Measurements from ENCODE around the gene THSD7A. TPM values are rescaled to one million over a fixed set of nuclear protein-coding genes. Genes with fewer than 3 reads are reported as not detected.

The THSD7A gene
- total and polyA plus RNA-seq, 10 of the 15 experiments (the other 5 are each of a cell fraction or from before 2014, with no cell fraction given) = 0.03 to 0.09 (median 0.03) TPM; not detected in 7

DNA sequence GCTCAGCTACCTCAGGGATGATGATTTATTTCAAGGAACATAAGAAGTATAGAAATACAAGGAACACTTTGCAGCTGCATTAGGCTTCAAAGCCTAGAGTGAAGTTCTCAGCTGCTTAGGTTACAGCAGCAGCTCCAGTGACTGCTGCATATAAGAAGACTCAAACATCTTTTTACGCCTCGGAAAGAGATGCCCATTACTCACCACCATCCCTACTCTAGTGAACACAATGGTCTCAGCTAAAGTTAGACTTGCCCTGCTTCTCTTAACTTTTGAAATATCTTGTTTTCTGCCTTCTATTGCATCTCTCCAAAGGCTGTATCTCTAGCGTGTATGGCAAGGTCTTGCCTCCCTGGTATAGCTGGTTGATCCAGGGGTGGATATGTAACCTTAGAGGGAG is 502.4 kb downstream of the THSD7A start:
- Histone ChIP-seq H3K79me2 (ENCODE audit: control insufficient read depth, insufficient read depth, low read length) (no peaks in the 10 kb centered on the region), H3K27ac (ENCODE audit: control insufficient read depth, insufficient read depth) (no peak overlapping the region), H4K20me1 (ENCODE audit: control insufficient read depth, insufficient read depth) (no peaks in the 10 kb centered on the region), H3K4me2 (ENCODE audit: control insufficient read depth, insufficient read depth) (no peak overlapping the region), H3K9me3 (replicated peaks; ENCODE audit: control insufficient read depth, insufficient read depth, low read length) (no peaks in the 10 kb centered on the region; the same call in 2 of the 3 replicates), H2AFZ (ENCODE audit: control insufficient read depth, low read depth, low read length) (no peak overlapping the region), H3K4me1 (ENCODE audit: control insufficient read depth, insufficient read depth, low read length) (peaks cover 9% of the 10 kb centered on the region), H3K4me3 (no peak overlapping the region), H3K27me3 (replicated peaks in 1 of 2; ENCODE audit: control insufficient read depth in 2 of 2, insufficient read depth in 2 of 2, low read length in 1 of 2) (no peaks in the 10 kb centered on the region), H3K36me3 (ENCODE audit: control insufficient read depth in 2 of 2, insufficient read depth in 2 of 2, low read length in 1 of 2) (no peaks in the 10 kb centered on the region), H3K9ac (ENCODE audit: control insufficient read depth, insufficient read depth, low read length) (no peak overlapping the region)
- DNase-seq (ENCODE audit: low read depth, low spot score) (no peak), FAIRE-seq (no peak), ATAC-seq (no peak)
- WGBS (ENCODE audit: insufficient coverage, insufficient replicate concordance, low lambda C conversion rate, missing lambda C conversion rate) = 70% methylated on average over 3 of the region's 3 CpGs
- TF ChIP-seq, protein P1, sequence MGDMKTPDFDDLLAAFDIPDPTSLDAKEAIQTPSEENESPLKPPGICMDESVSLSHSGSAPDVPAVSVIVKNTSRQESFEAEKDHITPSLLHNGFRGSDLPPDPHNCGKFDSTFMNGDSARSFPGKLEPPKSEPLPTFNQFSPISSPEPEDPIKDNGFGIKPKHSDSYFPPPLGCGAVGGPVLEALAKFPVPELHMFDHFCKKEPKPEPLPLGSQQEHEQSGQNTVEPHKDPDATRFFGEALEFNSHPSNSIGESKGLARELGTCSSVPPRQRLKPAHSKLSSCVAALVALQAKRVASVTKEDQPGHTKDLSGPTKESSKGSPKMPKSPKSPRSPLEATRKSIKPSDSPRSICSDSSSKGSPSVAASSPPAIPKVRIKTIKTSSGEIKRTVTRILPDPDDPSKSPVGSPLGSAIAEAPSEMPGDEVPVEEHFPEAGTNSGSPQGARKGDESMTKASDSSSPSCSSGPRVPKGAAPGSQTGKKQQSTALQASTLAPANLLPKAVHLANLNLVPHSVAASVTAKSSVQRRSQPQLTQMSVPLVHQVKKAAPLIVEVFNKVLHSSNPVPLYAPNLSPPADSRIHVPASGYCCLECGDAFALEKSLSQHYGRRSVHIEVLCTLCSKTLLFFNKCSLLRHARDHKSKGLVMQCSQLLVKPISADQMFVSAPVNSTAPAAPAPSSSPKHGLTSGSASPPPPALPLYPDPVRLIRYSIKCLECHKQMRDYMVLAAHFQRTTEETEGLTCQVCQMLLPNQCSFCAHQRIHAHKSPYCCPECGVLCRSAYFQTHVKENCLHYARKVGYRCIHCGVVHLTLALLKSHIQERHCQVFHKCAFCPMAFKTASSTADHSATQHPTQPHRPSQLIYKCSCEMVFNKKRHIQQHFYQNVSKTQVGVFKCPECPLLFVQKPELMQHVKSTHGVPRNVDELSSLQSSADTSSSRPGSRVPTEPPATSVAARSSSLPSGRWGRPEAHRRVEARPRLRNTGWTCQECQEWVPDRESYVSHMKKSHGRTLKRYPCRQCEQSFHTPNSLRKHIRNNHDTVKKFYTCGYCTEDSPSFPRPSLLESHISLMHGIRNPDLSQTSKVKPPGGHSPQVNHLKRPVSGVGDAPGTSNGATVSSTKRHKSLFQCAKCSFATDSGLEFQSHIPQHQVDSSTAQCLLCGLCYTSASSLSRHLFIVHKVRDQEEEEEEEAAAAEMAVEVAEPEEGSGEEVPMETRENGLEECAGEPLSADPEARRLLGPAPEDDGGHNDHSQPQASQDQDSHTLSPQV (IDR thresholded peaks at IDR 0.05) = no peak
- no peak for TF ChIP-seq STAT1 (conservative IDR thresholded peaks at IDR 0.05)
- TF ChIP-seq, protein P2, sequence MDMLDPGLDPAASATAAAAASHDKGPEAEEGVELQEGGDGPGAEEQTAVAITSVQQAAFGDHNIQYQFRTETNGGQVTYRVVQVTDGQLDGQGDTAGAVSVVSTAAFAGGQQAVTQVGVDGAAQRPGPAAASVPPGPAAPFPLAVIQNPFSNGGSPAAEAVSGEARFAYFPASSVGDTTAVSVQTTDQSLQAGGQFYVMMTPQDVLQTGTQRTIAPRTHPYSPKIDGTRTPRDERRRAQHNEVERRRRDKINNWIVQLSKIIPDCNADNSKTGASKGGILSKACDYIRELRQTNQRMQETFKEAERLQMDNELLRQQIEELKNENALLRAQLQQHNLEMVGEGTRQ (IDR thresholded peaks at IDR 0.05; ENCODE audit: borderline replicate concordance, low read depth, low read length) = no peak
- no peak for TF ChIP-seq HDAC2 (IDR thresholded peaks at IDR 0.05)
- no peak for TF ChIP-seq CHD4 (IDR thresholded peaks at IDR 0.05)
- TF ChIP-seq TAF1 (IDR thresholded peaks at IDR 0.05; ENCODE audit: borderline replicate concordance, low read depth, low read length) = no peak
- ChIA-PET CTCF (interaction anchor here (1.7 kb wide), 1 partner anchor 14 kb away, joined by 4 read pairs; no protein-coding TSS in a partner anchor), POLR2A (no interaction called here), SMC1A (ENCODE audit: uncharacterized antibody, unreplicated experiment) (no interaction called here), RAD21 (ENCODE audit: unreplicated experiment) (no interaction called here)
- in situ Hi-C loops (cut with MboI) = loop anchor here (25.0 kb wide), 1 partner anchor 392 kb away; a partner anchor contains a TSS
- no TSS peak for BruUV-seq (replicated peaks)
- intact Hi-C loops (cut with micrococcal nuclease; ENCODE audit: unreplicated experiment) = loop anchor here (5.0 kb wide), 1 partner anchor 387 kb away; a partner anchor contains a TSS
